NCI-H2196 (cell line): ENCODE measurements around the gene TMCC1.

Experiments used
- DNase-seq: peaks from one replicate; lab custom pipeline; 2025; ENCODE audit not compliant: unreplicated experiment; lab: John Stamatoyannopoulos, UW

Gene TMCC1

DNA sequence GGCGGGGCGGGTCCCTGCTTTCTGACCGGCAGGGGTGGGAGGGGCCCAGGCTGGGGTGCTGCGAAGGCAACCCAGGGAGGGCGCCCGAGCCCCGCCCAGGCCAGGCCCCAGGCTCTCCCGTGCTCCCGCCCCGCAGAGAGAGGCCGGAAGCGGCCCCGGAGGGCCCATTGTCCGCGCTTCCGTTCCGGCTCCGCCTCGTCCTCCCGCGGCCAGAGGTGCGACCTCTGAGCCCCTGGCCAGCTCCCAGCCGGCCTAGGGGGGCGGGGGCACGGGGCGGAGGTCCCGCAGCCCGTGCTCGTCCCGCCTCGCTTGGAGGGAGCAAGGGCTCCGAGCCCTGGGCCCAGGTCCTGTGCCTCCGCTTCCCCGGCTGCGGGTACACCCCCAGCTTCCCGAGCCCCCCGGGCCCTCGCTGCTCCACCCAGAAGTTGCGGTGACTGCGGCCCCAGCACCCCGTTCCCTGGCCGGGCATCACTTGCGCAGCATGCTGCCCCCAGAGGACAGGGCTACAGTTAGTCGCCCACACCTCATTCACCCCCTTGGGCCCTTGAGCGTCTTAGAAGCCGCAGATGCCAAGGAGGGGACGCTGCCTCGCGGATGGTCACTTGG is 266.7 kb downstream of the TMCC1 start:
- peak; percentile 98 for DNase-seq

DNA sequence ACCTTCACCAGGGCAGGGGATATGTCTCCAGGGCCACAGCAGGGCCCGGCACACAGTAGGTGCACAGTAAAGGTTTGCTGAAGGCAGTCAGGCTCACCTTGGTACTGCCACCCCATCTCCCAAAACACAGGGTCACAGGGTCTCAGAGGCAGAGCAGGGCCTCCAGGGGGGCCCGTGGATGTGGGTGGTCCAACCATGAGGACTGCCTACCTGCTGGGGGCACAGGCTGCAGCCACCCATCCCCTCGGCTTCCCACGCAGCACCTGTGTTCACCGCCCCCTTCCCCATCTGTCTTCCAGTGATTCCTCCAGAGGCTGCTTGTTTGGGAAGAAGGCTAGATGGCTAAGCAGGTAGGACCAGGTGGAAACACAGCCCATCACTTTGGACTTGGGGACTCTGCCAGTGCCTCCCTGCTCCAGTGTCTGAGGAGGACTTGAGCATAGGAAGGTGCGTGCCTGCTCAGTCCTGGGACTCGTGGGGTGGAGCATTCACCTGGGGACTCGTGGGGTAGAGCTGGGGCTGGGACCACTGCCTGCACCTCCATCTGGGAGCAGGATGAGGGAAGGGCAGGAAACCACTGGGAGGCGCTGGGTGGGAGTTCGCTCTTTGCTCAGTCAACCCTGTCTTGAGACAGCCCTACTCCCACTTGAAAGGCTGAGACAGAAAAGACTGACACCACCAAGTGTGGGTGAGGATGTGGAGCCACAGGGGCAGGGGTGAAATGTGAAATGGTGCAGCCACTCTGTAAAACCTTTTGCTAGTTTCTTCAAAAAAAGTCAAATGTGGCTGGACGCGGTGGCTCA is 268.2 kb downstream of the TMCC1 start:
- no peak for DNase-seq

DNA sequence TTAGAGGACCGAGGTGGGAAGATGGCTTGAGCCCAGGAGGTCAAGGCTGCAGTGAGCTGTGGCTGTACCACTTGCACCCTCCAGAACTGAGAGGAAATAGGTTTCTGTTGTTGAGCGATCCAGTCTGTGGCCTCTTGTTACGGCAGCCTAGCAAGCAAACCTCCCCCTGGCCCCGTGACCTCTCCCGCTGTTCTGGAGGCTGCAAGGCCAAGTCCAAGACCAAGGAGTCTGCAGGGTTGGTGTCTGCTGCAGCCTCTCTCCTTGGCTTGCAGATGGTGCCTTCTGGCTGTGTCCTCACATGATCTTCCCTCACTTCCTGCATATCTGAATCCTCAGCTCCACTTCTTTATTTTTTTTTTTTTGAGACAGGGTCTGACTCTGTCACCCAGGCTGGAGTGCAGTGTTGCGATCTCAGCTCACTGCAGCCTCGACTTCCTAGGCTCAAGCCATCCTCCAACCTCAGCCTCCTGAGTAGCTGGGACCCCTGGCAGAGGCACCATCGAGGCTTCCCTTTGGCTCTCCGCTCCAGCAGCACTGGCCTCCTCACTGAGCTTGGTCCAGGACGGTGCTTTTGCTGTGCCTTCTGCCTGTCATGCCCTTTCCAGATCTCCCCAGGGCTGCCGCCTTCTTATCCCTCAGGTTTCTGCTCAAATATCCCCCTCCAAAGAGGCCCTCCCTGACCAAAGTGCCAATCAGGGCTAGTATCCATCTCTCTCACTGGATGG is 269.0 kb downstream of the TMCC1 start:
- DNase-seq: no peak

DNA sequence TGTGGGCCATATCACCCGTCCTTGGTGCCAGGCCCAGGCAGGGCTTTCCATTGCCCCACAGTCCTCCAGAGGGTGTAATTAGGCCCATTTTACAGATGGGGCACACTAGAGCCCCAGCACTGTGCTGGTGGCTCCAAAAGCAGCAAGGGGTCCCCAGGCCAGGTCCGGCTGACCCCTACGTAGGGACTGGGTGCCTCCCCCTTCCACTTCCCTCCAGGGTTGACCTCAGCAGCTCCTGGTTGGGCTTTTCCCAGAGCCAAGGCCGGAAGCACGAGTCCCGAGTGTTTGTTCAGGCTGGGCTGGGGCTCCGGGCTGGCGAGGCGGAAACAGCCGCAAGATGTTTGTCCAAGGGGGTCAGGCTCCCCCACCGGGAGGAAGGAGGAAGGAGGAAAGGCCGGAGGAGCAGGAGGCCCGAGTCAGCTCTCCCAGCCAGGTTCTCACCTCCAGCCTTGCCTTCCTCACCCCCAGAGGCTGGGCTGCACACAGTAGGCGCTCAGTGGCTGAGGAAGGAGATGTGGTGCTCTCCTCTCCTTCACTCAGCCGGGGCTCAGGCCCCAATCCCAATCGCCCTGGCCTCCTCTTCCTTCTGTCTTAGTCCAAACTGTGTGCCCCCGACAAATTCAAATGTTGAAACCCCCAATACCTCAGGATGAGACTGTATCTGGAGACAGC is 269.9 kb downstream of the TMCC1 start:
- DNase-seq: no peak

DNA sequence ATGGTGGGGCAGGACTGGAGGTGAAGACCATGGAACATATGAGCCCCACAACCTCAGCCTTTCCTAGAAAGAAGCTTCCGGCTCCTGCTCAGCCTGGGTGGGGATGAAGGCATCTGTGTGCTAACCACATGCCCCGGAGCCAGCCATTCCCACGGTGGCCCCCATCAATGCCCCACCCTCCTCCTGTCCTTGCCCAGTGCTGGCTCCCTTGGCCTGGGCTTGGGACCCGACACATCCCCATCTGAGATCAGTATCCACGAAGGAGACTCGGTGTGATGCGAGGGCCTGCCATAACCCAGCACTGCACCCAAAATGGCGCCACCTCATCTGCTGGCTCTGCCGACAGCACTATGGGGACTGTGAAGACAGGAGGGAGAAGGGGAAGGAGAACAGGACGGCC is 270.6 kb downstream of the TMCC1 start:
- DNase-seq: no peak

DNA sequence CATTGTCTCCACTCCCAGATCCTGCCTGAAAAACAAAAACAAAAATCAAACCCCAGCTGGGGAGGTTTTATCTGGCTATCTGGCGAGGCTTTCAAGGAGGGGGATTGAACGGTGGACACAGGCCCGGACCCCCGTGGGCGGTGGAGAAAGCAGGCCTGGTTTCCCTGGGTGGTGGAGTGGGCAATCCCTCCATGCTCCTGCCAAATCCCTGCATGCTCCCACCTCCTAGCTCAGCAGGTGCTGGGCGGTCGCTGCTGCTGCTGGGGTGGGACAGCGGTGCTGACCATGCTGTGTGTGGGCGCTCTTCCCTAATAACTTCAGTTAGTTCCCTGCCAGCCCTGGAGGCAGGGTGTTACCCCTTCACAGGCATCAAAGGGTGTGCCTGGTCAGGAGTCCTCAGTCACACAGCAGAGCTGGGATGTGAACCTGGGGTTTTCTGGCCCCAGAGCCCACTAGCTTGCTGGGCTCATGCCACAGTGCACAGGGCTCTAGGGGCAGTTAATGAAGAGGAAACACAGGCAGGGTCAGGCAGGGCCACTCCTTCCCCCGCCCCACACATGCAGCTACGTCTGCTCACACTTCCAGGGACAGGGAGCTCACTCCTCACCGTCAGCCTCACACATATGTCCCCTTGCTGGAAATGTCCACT is 271.2 kb downstream of the TMCC1 start:
- DNase-seq: no peak

DNA sequence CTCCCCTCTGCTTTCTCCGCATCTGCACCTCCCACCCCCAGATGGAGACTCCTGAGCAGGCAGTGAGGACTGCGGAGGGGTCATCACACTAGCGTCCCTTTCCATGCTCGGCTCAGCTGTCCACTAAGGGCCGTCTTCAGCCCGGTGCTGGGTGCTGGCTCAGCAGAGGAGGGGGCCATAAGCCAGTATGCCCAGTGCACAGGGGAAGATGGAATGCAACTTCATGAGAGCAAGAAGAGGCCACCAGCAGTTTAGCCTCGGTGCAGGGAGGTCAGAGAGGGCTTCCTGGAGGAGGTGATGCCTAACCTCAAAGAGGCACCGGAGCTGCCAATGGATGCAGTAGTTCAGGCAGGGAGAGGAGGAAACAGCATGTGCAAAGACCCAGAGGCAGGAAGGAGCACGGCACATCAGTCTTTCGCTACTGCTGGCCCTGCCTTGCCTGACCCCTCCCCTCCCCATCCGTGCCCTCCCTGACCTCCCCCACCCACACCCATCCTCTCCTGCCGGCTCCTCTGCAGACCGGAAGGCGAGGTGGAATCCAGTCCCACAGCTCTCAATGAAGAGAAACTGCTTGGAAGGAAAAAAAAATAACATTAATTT is 271.8 kb downstream of the TMCC1 start:
- DNase-seq: no peak

DNA sequence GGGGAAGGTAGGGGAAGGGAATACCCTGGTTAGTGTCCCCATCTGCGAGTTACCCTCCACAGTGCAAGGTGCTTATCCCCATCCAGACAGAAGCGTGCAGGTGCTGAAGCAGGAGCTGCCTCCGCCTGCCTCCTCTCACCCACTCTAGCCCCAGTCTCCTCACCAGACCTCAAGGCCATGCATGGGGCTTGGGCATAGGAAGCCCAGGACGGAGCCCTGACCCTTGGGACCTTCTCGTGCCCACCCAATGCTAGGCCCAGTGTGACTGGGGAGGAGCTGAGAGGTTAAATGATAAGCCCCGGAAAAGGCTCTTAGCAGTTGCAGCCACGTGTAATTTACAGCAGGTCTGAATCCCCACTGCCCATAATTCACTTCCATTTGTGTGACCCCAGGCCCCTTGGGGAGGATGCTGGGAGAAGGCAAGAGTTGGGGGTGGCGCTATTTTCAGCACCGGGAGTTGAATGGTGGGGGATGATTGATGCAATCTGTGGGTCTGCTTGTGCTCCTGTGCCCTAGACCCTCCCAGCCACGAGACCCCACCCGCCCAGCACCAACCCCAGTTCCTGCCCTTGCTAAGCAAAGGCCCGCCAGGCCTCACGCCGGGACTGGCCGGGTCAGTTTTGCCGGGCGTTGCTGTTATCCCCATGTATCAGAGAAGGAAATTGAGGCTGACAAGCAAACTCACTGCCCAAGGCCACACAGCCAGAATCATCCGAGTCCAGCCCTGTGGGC is 272.5 kb downstream of the TMCC1 start:
- DNase-seq: no peak

DNA sequence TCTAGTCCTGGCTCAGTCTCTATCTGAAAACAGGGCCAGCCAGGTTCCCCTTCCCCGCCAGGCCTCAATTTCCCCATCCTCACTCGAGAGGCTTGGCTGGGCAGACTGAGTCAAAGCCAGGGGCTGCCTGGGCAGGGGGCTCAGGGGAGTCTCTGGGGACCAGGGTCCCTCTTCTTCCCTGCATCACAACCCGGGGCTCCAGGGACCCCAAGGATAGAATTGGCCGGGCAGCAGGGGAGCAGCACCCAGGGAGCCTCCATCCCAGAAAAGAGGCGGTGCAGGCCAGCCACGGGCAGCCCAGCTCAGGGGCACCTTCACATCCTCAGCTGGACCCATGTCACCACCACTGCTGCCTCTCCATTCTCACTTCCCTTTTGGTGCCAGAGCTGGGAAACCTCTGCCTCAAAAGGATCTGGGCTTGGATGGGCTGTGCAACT is 273.8 kb downstream of the TMCC1 start:
- no peak for DNase-seq

DNA sequence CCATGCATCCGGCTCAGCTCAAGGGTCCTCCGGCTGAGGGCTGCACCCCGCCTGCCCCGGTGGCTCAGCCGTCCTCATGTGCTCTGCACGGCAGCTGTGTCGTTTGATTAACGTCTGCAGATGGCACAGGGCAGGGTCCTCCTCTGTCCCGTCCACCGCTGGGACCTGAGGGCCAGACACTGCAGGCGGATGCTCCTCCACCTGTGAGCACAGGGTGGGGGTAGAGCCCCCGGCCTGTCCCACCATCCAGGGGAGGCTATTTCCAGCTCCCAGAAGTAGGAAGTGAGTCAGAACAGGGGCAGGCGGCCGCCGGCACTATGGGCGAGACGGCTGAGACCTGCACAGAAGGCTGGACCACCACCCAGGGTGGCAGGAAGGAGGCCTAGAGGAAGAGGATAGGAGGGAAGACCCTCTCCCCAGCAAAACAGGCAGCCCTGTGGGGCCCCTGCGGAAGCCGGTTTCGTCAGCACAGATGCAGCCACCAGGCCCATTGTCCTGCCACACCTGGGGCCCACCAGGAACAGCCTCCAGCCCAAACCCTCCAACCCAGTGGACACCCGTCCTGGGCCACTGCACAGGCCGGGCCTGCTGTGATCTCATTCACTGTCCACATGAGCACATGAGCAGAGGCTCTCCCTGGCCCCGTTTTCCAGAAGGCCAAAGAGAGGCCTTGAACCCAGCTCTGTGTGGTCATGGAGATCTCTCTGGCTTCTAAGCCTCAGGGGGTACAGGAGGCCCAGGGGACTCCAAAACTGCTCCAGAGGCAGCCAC is 274.4 kb downstream of the TMCC1 start:
- DNase-seq: no peak

DNA sequence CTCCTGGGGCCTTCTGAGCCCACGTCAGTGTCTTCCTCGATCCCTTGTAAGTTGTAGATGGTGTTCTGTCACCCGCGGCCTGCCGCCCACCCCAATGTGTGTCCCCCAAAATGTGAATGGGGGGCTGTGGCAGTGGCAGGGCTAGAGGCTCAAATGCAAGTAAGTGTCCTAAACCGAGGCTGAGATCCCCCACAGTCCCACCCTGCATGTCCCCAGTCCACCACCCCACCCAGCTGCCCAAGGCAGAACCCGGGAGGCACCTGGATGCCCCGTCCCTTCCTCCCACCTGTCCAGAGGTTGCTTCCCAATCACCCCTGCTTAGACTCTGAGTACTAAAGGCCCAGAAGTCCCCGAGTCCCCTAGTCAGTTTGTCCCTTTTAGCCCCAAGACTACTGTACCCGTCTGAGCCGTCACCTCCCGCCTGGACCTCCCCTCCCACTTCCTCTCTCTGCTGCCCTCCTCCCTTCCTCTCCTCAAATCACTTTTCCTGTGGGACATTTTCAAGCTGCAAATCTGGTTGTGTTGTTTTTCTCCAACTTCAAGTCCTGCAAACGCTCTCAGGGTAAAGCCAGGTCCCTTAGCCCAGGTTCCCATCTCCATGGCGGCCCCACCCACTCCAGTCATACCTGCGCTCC is 275.2 kb downstream of the TMCC1 start:
- no peak for DNase-seq

DNA sequence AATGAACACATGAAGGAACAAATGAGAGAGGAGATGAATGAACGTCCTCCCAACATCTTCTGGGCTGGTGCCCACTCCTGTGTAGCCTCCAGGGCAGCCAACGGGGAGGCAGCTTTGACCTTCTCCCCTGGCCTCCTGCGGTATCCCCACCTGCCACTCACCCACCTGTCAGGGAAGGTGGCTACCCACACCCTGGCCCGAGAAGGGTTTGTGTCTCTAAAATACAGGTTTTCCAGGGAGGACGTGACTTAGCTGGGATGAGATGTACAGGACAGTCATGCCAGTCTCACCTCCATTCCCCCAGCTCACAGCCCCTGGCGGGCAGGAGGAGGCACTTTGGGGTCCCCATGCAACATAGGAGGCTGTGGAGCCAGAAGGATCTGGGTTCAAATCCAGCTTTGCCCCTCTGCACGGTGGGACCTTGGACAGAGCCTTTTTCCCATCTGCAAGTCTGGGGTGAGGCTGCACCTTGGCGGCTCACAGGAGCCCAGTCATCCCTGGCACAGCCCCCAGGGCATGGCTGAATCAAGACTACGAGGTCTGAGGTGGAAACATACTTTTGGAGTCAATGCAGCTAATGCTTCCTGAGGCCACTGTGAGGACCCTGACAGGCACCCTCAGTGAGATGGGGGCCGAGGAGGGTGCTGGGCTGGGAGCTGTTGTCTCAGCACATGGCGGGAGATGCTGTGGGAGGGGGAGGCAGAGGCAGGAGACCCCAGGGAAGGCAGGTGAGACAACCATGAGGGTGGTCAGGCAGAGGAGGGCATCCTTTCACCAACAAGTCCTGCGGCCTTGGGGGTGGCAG is 275.9 kb downstream of the TMCC1 start:
- DNase-seq: no peak

DNA sequence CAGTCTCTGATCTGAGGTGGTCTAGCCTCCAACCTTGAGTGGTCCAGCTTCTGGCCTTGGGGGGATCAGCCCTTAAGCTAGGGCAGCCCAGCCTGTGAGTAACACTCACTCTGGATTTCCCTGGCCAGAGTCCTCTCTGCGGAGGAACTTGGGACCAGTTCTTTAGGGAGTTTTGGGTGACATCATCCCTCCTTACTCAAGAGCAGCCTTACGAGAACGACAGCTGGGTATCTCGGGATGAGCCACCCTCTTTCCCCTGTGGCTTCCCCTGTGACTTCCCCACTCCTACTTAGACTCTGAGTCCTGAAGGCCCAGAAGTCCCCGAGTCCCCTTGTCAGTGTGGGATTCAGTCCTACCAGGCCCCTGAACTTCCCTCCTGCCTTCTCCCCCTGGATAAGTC is 276.8 kb downstream of the TMCC1 start:
- no peak for DNase-seq

DNA sequence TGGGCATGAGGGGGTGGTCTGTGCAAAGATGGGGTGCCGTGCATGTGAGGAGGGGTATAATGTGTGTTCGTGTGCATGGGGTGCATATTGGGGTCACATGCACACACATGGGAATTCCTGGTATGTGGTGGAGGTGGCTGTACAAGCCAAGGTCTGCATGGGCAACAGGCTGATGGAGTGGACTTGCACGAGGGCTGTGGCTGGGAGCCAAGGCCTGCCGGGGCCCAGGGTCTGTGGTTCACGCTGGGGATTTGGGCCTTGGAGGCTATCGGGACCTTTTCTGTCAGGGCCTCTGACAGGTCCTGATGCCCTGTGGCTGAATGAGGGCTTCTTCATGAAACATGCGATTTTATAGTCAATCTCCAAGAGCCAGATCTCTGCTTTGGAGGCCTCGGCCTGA is 277.2 kb downstream of the TMCC1 start:
- no peak for DNase-seq

DNA sequence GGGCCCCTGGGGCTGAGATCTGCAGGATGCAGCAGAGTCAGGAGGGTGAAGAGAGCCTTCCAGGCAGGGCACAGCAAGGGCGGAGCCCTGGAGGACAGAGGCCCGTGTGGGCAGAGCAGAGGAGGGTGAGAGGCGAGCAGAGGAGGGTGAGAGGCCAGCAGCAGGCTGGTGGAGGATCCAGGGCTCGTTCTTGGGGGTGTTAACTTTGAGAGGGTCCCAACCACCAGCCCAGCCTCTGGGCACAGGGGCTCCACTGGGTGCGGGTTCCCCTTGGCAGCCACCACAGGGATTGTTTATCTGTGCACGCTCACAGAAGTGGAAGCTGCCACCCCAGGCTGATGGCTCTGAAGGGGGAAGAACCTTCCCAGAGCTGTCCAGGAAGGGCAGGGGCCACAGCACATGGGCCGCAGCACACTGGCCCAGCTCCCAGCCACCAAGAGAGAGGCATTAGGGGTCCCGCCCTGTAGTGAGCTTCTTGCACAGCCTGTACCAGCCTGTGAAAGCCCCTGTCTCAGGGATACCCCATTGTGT is 277.7 kb downstream of the TMCC1 start:
- DNase-seq: no peak

DNA sequence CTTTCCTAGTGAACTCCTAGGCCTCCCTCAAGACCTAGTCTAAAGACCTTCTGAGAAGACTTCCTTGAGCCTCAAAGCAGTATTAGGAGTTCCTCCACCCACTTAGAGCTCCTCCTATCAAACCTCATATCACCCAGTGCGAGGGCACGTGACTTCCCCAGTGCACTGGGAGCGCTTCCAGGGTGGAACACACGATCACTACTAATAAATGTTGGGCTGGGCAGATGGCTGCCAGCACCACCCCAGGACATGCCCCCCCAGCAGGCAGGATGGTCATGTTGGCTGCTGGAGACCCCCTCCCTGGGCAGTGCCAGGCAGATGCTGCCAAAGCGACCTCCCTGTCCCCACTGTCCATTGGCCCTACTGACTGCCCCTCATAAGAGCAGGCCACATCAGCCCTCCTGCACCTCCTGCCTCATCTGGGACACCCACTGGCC is 278.6 kb downstream of the TMCC1 start:
- no peak for DNase-seq

DNA sequence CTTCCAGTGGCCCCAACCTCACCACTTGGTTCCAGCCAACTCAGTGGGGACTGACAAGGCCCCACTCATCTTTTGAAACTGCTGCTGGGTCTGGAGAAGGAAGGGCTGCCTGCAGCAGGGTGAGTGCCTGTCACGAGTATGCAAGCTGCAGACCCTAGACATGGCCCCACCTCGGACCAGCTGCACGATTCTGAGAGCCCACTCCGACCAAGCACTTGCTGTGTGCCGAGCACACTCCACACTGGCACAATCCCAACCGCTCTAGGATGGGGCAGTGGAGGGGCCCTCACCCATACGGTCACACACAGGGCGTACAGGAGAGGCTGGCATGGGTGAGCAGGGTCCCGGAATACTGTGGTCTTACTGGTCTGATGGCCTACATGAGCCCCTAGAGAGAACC is 279.1 kb downstream of the TMCC1 start:
- no peak for DNase-seq

DNA sequence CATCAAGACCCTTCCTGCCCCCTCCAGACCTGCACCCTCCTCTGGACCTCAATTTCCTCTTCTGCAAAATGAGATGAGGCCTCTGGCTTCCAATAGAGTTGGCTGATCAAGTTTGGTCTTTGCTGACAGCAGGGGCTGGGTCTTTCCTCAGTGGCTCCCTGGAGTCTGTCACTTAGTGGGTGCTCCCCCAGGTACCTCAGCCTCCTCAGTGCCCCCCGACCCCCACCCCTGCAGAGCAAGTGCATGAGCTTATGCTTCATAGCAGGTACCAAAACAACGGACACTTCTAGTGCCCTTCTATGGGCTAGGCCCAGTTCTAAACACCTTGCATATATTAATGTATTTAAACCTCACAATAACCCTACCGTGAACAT is 280.2 kb downstream of the TMCC1 start:
- DNase-seq: no peak
